GM19452 (cell line): ENCODE measurements around the gene MYRIP.

Source experiments
- ATAC-seq: cut with Tn5 transposase; IDR thresholded peaks from one replicate; pipeline ENCODE4 v1.9.1; 2021; ENCODE audit not compliant: unreplicated experiment

The MYRIP gene

DNA sequence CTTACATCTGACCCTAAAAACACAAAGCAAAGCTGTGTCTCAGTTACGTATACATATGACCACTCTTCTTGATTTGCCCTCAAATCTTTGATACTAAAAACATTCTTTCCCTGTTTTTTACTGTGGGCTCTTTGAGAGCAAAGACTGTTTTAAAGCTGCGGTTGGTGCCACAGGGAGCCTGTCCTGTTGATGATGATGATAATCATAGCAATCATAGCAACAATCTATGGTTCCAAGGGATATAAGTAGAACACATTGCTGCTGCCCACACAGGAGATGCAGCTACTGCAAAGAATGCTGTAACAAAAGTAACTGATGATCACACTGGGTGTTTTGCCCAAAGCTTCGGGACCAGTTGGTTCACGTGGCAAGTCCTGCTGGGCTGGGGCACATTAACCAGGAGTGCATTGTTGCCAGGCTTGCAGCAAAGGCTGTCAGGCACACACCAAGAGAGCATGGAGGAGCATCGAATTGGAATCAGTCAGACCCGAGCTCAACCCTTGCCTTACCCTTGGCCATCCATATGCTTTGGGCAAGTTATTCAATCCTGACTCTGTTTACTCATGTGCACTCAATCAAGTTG, 368.7 kb downstream of the MYRIP start:
- ATAC-seq: no peak

DNA sequence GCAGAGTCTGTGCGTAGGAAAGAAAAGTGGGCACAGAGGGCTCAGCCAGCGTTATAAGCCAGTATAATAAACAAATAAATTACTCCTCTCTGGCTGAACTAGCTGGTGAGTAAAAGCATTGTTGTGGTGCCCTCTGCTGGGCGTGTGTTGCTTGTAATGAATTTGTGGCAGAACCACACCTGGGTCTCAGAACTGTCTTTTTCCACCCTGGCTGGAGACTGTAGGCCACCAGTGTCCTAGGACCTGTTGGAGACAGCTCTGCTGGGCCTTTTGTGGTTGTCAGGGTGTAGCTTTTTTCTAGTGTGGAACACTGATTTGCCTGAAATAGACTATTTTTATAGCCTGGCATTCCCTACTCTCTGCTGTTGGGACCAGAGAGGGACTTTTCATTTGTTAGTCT, 369.6 kb downstream of the MYRIP start:
- no peak for ATAC-seq

DNA sequence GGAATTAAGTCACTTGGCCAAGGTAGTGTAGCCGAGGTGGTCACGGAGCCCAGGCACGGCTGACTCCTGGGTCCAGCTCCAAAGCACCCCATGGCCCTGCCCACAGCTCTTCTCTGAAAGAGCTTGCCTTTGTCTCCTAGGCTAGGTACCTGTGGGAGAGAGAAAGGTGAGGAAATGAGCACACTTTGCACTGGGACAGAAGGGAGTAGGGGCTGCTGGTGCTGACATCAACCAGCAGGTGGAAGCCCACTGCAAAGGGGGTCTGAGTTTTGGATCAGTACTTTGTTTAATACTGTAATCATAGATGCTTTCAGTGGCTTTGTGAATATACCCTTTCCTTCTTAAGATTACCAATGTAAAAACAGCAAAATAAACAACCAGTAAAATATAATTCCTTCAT, 371.8 kb downstream of the MYRIP start:
- no peak for ATAC-seq

- ATAC-seq: peak; percentile 50
These were observed 375.8 kb downstream of the MYRIP start for GRCh38 chr3:40185029-40185695.

DNA sequence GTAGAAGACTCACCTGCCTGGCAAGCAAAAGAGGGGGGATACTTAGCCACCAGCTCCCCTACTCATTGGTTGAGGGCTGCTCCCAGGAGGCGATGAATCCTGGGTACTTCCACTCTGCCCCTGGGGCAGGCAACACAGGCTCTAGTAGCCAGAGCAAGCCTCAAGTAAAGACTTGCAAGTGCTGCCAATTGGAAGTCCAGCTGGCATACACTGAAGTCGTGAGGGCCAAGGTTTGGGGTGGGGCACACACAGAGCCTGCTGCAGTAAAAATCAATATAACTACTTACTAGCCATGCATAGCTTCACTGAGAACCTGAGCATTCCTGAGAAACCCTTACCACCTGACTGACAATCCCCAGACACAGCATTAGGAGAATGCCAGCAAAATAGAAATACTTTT, 377.1 kb downstream of the MYRIP start:
- ATAC-seq: no peak

- peak; percentile 77 for ATAC-seq
These were observed 378.5 kb downstream of the MYRIP start for GRCh38 chr3:40187945-40188344.

DNA sequence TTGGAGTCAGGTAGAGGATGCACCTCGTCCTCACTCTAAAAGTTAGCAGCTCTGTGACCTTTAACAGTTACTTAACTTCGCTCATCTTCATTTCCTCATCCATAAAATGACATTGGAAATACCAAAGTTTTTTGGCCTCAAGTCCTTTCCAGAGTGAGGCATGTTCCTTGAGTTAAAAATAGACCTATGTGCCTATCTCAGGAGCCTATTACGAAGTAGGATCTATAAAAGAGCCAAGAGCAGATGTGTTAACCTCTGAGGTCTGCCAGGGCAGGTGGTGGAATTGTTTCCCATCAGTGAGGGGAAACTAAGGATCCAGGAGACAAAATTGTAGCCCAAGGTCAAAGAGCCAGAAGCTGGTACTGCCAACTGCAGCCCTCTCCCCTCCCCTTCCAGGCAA, 379.7 kb downstream of the MYRIP start:
- no peak for ATAC-seq

GRCh38 chr3:40190056-40190455, 380.6 kb downstream of the MYRIP start:
- no peak for ATAC-seq

DNA sequence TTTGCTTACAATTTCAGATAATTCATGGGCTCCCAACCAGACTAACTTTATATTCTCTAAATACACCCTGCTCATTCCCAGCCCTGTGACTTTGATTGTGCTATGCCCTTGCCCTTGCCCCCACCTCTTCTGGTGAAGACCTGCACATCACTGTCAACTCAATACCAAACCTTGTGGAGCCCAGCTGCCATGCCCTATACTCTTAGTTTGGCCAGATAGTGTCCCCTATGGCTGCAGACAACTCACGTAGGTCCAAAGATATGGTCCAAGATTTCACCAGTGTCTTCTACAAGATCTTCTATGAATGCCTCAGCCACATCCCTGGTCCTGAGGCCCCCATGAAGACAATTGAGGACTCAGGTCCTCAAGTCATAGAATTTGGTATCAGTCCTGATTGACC, 381.8 kb downstream of the MYRIP start:
- no peak for ATAC-seq

- no peak for ATAC-seq
These were observed 382.5 kb downstream of the MYRIP start for GRCh38 chr3:40191850-40192448.

DNA sequence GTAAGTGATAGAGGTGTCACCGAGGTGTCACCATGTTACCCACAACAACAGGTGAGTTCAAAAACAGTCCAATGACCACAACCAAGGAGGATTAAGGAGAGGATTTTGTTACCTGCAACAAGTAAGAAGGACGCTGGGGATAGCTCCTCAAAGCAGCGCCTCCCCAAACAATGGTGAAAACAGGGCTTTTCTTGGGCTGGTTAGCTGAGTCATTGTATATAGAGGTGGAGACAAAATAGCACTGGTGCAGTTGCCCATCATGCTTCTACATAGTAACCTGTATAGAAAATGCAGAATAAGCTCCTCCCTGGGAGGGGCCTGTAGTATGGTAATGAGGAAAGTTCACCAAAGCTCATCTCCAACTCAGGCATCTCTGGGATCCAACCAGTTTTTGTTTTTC, 383.2 kb downstream of the MYRIP start:
- ATAC-seq: no peak

GRCh38 chr3:40196966-40197365, 387.6 kb downstream of the MYRIP start:
- no peak for ATAC-seq

DNA sequence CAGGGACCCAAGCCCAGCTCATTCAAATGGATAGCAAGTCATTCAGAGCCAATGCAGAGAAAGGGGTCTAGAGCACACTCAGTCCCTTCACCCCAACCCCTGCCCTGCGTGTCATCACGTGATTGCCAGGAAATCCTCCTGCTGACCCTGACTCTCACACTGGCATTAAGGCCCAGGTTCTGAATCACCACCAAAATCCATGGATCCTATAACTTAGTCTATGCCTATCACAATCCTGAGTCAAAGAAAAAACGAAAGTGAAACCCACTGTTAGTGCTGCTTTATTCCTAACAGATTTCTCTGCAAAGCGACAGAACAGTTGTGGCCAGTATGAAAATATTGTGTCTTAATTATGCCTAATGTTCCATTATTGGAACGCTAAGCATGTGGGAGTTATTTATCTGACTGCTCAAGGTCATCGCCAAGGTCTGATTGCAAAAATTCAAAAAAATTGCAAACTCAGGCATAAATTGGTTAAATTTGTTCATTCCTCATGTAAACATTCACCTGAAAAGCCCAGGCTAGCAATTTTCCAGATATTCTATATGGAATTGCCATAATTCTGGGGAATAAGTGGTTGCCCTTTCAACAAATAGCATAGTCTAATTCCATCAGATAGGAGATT, 391.4 kb downstream of the MYRIP start:
- no peak for ATAC-seq

- no peak for ATAC-seq
These were observed 392.4 kb downstream of the MYRIP start for GRCh38 chr3:40201770-40202169.

DNA sequence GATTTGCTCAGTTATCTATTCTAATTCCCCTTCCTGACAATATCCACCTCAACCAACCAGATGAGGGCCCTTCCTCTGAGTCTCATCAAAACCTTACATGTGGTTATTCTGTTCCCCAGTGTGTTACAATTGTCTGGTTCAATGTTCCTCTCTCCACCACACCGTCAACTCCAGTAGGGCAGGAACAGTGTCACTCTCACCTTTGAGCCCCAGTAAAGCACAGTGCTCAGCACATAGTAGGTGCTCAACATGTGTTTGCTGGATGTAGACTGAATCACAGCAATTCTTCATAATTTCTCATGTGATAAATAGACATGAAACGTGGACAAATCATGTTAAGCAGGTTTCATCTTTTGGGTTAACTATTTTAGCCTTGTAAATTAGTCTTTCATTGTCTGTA, 397.1 kb downstream of the MYRIP start:
- no peak for ATAC-seq

- ATAC-seq: no peak
These were observed 398.4 kb downstream of the MYRIP start for GRCh38 chr3:40207796-40208195.

- no peak for ATAC-seq
These were observed 398.8 kb downstream of the MYRIP start for GRCh38 chr3:40208251-40208650.

DNA sequence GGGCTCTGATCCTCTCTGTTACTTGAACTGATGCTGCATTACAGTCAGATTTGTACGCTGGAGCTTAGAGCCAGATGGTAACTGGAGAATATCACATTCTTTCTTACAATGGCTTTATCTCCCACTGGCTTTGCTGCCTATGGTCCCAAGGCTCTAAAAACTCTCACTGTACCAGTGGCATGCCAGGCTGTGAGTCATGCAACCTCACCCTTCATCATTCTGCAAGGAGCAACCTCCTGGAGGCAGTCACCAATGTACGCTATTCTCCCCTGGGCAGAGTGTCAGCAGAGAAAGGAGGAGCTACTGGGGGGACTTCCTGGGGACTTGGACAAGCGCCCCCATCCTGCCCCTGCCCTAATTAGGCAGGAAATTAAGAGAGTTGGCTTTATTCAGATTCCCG, 402.2 kb downstream of the MYRIP start:
- no peak for ATAC-seq

DNA sequence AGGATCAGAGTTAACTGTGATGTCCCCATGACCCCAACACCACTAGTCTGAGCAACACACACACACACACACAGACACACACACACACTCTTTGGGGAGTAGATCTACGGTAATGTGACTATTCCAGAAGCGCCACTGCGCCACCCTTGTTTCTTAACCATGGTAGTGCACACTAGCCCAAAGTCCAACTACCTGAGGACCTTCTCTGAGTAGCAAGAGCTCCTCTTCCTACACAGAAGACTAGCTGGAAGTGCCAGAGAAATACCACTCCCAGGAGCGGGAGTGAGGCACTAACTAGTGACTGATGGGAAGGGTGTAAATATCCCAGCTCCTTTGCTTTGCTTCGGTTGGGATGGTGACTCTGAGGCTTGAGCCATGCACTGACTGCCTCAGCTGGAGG, 404.1 kb downstream of the MYRIP start:
- no peak for ATAC-seq

- ATAC-seq: no peak
These were observed 405.6 kb downstream of the MYRIP start for GRCh38 chr3:40215015-40215414.

GRCh38 chr3:40216471-40216870, 407.1 kb downstream of the MYRIP start:
- ATAC-seq: no peak

- no peak for ATAC-seq
These were observed 414.4 kb downstream of the MYRIP start for GRCh38 chr3:40223856-40224255.
